HepG2 (cell line): ENCODE measurements around the gene RBBP8NL.

Experiments
- POLR2A ChIP-seq, 2 experiments: IDR thresholded peaks; 2 replicates each; pipeline ENCODE4 v1.6.1; 2011; ENCODE audit warnings: low read depth in 2 of 2, low read length in 2 of 2, mild to moderate bottlenecking in 1 of 2, moderate library complexity in 1 of 2; ENCODE audit not compliant: insufficient read depth in 1 of 2
- POLR2AphosphoS5 ChIP-seq: IDR thresholded peaks from 2 replicates; pipeline ENCODE4 v1.6.1; 2012; ENCODE audit warnings: low read depth, low read length

- peak in 1 of 2 experiments; percentile 32; a peak in 1 of 4 replicates for TF ChIP-seq POLR2A (IDR thresholded peaks at IDR 0.05; ENCODE audit: insufficient read depth in 1 of 2, low read depth in 2 of 2, low read length in 2 of 2)
- TF ChIP-seq POLR2AphosphoS5 = no peak
Measured at GRCh38 chr20:62392621-62393334, 34.6 kb downstream of the RBBP8NL start.
